Lower lobe of right lung (tissue), 2 donors: ENCODE data around the gene C14orf119. TPM values are rescaled to one million over a fixed set of nuclear protein-coding genes. Genes with fewer than 3 reads are reported as not detected.
"Not testable (repeated sequence)": the region's sequence is repeated elsewhere in the genome, so short reads cannot be mapped to it uniquely, and the experiment has no call there.

Experiments
- ATAC-seq, 2 donors: fragments of 200-7000 bp; cut with Tn5 transposase; one replicate each; pipeline ENCODE4 v1.9.1; 2020 to 2022; ENCODE audit warnings: mild to moderate bottlenecking in 2 of 2, moderate library complexity in 2 of 2
- DNase-seq: peaks from one replicate; pipeline ENCODE4 v3.0.0-alpha.2; 2020
- H3K27ac ChIP-seq: fragments of 200-600 bp; one replicate; pipeline ENCODE4 v1.8.0; 2022
- H3K27me3 ChIP-seq: fragments of 200-600 bp; one replicate; pipeline ENCODE4 v1.8.0; 2022; ENCODE audit warnings: low read depth
- H3K36me3 ChIP-seq: fragments of 200-600 bp; one replicate; pipeline ENCODE4 v1.8.0; 2022; ENCODE audit warnings: mild to moderate bottlenecking
- H3K4me1 ChIP-seq: fragments of 200-600 bp; one replicate; pipeline ENCODE4 v1.8.0; 2022
- H3K4me3 ChIP-seq: fragments of 200-600 bp; one replicate; pipeline ENCODE4 v1.8.0; 2022; ENCODE audit warnings: mild to moderate bottlenecking
- H3K9me3 ChIP-seq: fragments of 200-600 bp; one replicate; pipeline ENCODE4 v1.8.0; 2022
- CTCF ChIP-seq: fragments of 200-600 bp; IDR thresholded peaks from one replicate; pipeline ENCODE4 v1.8.0; 2022; ENCODE audit warnings: antibody characterized with exemption, mild to moderate bottlenecking
- intact Hi-C: fragments of 100-400 bp; cut with DNase I; formaldehyde crosslinking; loops from one replicate; pipeline ENCODE4 v1.11.0; 2022
- total RNA-seq: library from RNA; stranded (reverse); fragmentation: NEBNext Ultra II Directional; extraction: Animal tissue kit (Norgen Biotek cat#: 25700); gene quantifications from one replicate; pipeline ENCODE4 v1.2.1, GENCODE V29; 2021
- donor health status: DM: no; HTN: yes; CAD: no; lungs with severe emphysema.

C14orf119 gene
- total RNA-seq, 1 donor from 2014 or later, result 53.3 TPM

GRCh38 chr14:23105348-23105824, 10.1 kb downstream of the C14orf119 start:
- H3K4me1 ChIP-seq, result no peaks in the 10 kb centered on the region
- TF ChIP-seq CTCF, result no peak
- ATAC-seq (no peak), DNase-seq (no peak)
- H3K9me3 ChIP-seq, result no peaks in the 10 kb centered on the region
- H3K4me3 ChIP-seq, result no peak overlapping the region
- H3K36me3 ChIP-seq, result no peaks in the 10 kb centered on the region
- peak overlapping the region; percentile 31 for H3K27ac ChIP-seq
- H3K27me3 ChIP-seq, result no peaks in the 10 kb centered on the region
- intact Hi-C loops, result no loop called here

GRCh38 chr14:23106747-23107045, 11.4 kb downstream of the C14orf119 start:
- intact Hi-C loops, result no loop called here
- H3K27ac ChIP-seq, result peak overlapping the region; percentile 37
- no peaks in the 10 kb centered on the region for H3K4me1 ChIP-seq
- DNase-seq (no peak), ATAC-seq (no peak)
- no peak for TF ChIP-seq CTCF
- no peak overlapping the region for H3K4me3 ChIP-seq
- no peaks in the 10 kb centered on the region for H3K36me3 ChIP-seq
- no peaks in the 10 kb centered on the region for H3K27me3 ChIP-seq
- H3K9me3 ChIP-seq, result no peaks in the 10 kb centered on the region

- H3K4me1 ChIP-seq, H3K36me3 ChIP-seq, H3K4me3 ChIP-seq, H3K27ac ChIP-seq, intact Hi-C loops, H3K27me3 ChIP-seq, ATAC-seq, H3K9me3 ChIP-seq, DNase-seq: not testable (repeated sequence)
These were observed 12.3 kb downstream of the C14orf119 start for GRCh38 chr14:23107620-23108019.

GRCh38 chr14:23108169-23108568, 12.9 kb downstream of the C14orf119 start:
- H3K4me3 ChIP-seq, H3K36me3 ChIP-seq, DNase-seq, H3K9me3 ChIP-seq, H3K27ac ChIP-seq, H3K4me1 ChIP-seq, H3K27me3 ChIP-seq, intact Hi-C loops, ATAC-seq: not testable (repeated sequence)

GRCh38 chr14:23109769-23110168, 14.5 kb downstream of the C14orf119 start:
- peaks cover 3% of the 10 kb centered on the region for H3K27me3 ChIP-seq
- TF ChIP-seq CTCF, result no peak
- ATAC-seq (no peak), DNase-seq (no peak)
- H3K4me3 ChIP-seq, result no peak overlapping the region
- intact Hi-C loops, result no loop called here
- no peak overlapping the region for H3K27ac ChIP-seq
- peaks cover 23% of the 10 kb centered on the region for H3K4me1 ChIP-seq
- H3K36me3 ChIP-seq, result no peaks in the 10 kb centered on the region
- H3K9me3 ChIP-seq, result no peaks in the 10 kb centered on the region

GRCh38 chr14:23110579-23111365, 15.5 kb downstream of the C14orf119 start:
- Histone ChIP-seq H3K4me1 (peaks cover 31% of the 10 kb centered on the region), H3K27me3 (peaks cover 3% of the 10 kb centered on the region), H3K9me3 (no peaks in the 10 kb centered on the region), H3K27ac (no peak overlapping the region), H3K36me3 (no peaks in the 10 kb centered on the region), H3K4me3 (no peak overlapping the region)
- no peak for ATAC-seq
- intact Hi-C loops, result no loop called here
- no peak for TF ChIP-seq CTCF
- no peak for DNase-seq
